ENCODE measurements around the gene PPM1M.

The PPM1M gene

DNA sequence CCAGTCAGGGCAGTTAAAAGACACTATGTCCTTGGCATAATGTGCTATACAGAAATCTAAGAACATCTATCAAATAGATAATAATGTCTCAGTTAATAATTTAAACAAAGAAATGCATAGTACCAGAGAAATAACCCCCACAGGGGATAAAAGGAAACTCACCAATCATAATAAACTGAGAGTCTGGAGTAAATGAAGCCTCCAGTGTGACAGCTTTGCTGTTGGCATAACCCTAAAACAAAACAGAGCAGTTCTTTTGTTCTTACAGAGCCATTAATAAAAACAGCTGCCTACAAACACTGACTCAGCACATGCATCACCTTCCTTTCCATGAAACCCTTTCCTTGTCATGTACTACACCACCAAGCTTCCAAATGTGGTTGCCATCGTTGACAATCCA, 13.5 kb downstream of the PPM1M start:
- Mint-ChIP-seq H3K4me3 (no peak overlapping the region), H3K9me3 (no peaks in the 10 kb centered on the region), H3K4me1 (no peaks in the 10 kb centered on the region), H3K27ac (no peak overlapping the region), H3K27me3 (ENCODE audit: low read depth) (no peaks in the 10 kb centered on the region), H3K36me3 (ENCODE audit: low read depth) (peaks cover 90% of the 10 kb centered on the region)
- TF ChIP-seq, protein P1, sequence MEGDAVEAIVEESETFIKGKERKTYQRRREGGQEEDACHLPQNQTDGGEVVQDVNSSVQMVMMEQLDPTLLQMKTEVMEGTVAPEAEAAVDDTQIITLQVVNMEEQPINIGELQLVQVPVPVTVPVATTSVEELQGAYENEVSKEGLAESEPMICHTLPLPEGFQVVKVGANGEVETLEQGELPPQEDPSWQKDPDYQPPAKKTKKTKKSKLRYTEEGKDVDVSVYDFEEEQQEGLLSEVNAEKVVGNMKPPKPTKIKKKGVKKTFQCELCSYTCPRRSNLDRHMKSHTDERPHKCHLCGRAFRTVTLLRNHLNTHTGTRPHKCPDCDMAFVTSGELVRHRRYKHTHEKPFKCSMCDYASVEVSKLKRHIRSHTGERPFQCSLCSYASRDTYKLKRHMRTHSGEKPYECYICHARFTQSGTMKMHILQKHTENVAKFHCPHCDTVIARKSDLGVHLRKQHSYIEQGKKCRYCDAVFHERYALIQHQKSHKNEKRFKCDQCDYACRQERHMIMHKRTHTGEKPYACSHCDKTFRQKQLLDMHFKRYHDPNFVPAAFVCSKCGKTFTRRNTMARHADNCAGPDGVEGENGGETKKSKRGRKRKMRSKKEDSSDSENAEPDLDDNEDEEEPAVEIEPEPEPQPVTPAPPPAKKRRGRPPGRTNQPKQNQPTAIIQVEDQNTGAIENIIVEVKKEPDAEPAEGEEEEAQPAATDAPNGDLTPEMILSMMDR (IDR thresholded peaks at IDR 0.05; ENCODE audit: unreplicated experiment in 3 of 3), result no peak

DNA sequence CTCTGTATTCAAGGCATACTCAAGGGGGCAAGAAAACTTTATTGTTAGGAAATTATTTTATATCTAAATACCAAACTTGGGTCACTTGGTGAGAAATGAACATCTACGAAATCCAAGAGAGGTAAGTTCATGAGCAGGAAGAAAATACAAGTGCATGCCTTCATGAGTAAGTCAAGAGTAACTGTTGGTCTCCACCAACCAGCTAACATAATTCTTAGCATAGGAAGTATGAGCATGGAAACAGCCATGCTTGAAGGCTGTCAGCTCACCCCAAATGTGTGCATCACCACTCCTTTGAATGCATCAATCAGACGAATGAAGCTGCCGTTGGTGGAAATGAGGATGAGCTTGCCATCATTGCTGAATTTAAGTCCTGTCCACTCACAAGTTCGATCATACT, 13.9 kb downstream of the PPM1M start:
- H3K4me3 Mint-ChIP-seq, result no peak overlapping the region
- no peaks in the 10 kb centered on the region for H3K27me3 Mint-ChIP-seq (ENCODE audit: low read depth)
- H3K27ac Mint-ChIP-seq, result no peak overlapping the region
- H3K36me3 Mint-ChIP-seq (ENCODE audit: low read depth), result peaks cover 90% of the 10 kb centered on the region
- no peaks in the 10 kb centered on the region for H3K4me1 Mint-ChIP-seq
- H3K9me3 Mint-ChIP-seq, result no peaks in the 10 kb centered on the region
- TF ChIP-seq, protein P1 (IDR thresholded peaks at IDR 0.05; ENCODE audit: unreplicated experiment in 3 of 3), result no peak

DNA sequence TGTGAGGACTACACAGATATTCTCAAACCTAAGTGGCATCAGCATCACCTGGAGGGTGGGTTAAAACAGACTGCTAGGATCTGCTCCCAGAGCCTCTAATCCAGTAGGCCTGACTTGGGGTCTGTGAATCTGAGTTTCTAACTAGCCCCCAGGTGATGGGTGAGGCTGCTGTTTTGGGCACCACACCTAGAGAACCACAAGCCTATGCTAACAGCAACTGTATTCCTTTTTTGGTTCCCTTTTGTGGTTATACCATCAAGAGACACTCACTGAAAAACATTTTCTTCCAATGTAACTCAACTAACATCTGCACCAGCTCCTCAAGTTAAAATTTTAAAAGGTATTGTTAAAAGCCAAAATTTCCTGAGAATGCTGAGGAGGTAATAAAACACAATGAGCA, 16.9 kb downstream of the PPM1M start:
- Mint-ChIP-seq H3K4me3 (no peak overlapping the region), H3K36me3 (ENCODE audit: low read depth) (peaks cover 90% of the 10 kb centered on the region), H3K4me1 (no peaks in the 10 kb centered on the region), H3K9me3 (no peaks in the 10 kb centered on the region), H3K27me3 (ENCODE audit: low read depth) (no peaks in the 10 kb centered on the region), H3K27ac (no peak overlapping the region)
- TF ChIP-seq, protein P1 (IDR thresholded peaks at IDR 0.05; ENCODE audit: unreplicated experiment in 3 of 3), result no peak

DNA sequence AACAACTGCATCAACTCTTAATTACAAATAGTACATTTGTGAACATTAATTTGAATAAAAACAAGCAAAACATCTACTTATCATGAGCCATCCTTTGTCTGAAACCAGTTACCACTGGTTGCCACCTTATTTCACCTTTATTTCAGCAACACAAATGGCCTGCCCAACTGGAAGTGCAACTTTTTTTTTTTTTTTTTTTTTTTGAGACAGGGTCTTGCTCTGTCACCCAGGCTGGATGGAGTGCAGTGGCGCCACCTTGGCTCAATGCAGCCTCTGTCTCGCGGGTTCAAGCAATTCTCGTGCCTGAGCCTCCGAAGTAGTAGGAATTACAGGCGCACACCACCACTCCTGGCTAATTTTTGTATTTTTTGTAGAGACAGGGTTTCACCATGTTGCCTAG, 19.8 kb downstream of the PPM1M start:
- Mint-ChIP-seq H3K27me3 (ENCODE audit: low read depth) (no peaks in the 10 kb centered on the region), H3K4me3 (no peak overlapping the region), H3K9me3 (no peaks in the 10 kb centered on the region), H3K36me3 (ENCODE audit: low read depth) (peaks cover 79% of the 10 kb centered on the region), H3K4me1 (peaks cover 1% of the 10 kb centered on the region), H3K27ac (no peak overlapping the region)
- TF ChIP-seq, protein P1 (IDR thresholded peaks at IDR 0.05; ENCODE audit: unreplicated experiment in 3 of 3), result no peak

DNA sequence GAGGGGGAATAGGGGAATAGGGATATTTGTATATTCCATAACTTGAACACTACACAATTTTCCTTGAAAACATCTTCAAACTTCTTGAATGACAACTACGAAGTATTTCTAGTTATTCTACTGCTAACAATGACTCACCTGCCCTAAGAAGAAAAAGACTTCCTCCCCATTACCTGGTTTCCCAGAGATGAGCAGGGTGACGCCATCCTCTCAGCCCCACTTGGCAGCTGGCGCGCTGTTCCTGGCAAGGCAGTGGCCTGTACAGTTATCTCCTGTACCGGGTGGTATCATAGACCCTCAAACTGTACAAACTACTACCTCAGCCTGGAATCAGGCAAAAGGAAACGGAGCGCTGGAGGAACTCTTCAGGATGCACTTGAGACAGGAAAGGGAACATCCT, 22.5 kb downstream of the PPM1M start:
- peaks cover 17% of the 10 kb centered on the region for H3K4me1 Mint-ChIP-seq
- TF ChIP-seq, protein P1 (IDR thresholded peaks at IDR 0.05; ENCODE audit: unreplicated experiment in 3 of 3), result no peak
- peaks cover 75% of the 10 kb centered on the region for H3K36me3 Mint-ChIP-seq (ENCODE audit: low read depth)
- no peak overlapping the region for H3K27ac Mint-ChIP-seq
- H3K9me3 Mint-ChIP-seq, result no peaks in the 10 kb centered on the region
- H3K27me3 Mint-ChIP-seq (ENCODE audit: low read depth), result no peaks in the 10 kb centered on the region
- no peak overlapping the region for H3K4me3 Mint-ChIP-seq

DNA sequence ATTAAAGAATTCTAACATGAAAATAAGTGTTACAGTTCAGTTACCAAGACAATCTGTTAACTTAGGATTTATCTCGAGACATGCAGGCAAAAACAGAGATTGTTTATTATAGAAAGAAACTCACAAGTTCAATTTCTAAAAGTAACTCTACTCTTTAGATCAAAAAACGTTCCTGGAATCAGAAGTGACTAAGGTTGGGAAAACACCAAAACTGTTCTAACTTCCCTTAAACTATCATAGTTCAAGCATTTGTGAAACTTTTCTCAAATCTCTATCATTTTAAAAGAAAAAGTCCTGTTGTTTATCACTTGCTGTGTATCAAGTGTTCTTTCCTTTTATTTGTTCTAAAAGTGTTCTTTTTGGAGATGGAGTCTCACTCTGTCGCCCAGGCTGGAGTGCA, 24.2 kb downstream of the PPM1M start:
- Mint-ChIP-seq H3K27ac (no peak overlapping the region), H3K9me3 (no peaks in the 10 kb centered on the region), H3K27me3 (ENCODE audit: low read depth) (no peaks in the 10 kb centered on the region)

More for the DNA sequence above, 24.2 kb downstream of the PPM1M start:
- no peak overlapping the region for H3K4me3 Mint-ChIP-seq
- H3K4me1 Mint-ChIP-seq, result peaks cover 23% of the 10 kb centered on the region
- TF ChIP-seq, protein P1 (IDR thresholded peaks at IDR 0.05; ENCODE audit: unreplicated experiment in 3 of 3), result no peak
- H3K36me3 Mint-ChIP-seq (ENCODE audit: low read depth), result peaks cover 74% of the 10 kb centered on the region
